ENCODE measurements around the gene SMPD2. TPM values are rescaled to one million over a fixed set of nuclear protein-coding genes. Genes with fewer than 3 reads are reported as not detected.

SMPD2 gene
- total and polyA plus RNA-seq, 2 donors (not counting 3 experiments of a cell fraction or from before 2014, with no cell fraction given) = 6.9 to 10.0 TPM

DNA sequence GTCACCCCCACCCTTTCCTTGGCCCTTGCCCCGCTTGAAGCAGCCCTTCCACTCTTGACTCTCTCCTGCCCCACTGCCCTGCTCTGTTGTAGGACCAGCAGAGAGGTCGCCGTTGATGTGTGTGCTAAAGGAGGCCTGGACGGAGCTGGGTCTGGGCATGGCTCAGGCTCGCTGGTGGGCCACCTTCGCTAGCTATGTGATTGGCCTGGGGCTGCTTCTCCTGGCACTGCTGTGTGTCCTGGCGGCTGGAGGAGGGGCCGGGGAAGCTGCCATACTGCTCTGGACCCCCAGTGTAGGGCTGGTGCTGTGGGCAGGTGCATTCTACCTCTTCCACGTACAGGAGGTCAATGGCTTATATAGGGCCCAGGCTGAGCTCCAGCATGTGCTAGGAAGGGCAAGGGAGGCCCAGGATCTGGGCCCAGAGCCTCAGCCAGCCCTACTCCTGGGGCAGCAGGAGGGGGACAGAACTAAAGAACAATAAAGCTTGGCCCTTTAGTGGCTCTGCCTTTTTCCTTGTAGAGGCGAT is 3.0 kb downstream of the SMPD2 start:
- Histone ChIP-seq H3K9me3 (replicated peaks; ENCODE audit: control insufficient read depth, insufficient read depth, low read length) (no peaks in the 10 kb centered on the region), H3K9me1 (replicated peaks; ENCODE audit: control insufficient read depth, extremely low read depth, insufficient read depth, low read length) (no peaks in the 10 kb centered on the region), H3K27me3 (ENCODE audit: control insufficient read depth in 2 of 2, insufficient read depth in 2 of 2, low read length in 2 of 2) (no peaks in the 10 kb centered on the region), H4K20me1 (replicated peaks; ENCODE audit: control insufficient read depth, extremely low read depth, insufficient read depth, low read length) (no peaks in the 10 kb centered on the region), H3K4me1 (ENCODE audit: control insufficient read depth, extremely low read depth, insufficient read depth, low read length) (peaks cover 3% of the 10 kb centered on the region), H3K27ac (ENCODE audit: insufficient read depth, low read depth, low read length) (no peak overlapping the region), H2AFZ (ENCODE audit: low read depth, low read length) (no peak overlapping the region), H3K79me2 (ENCODE audit: control insufficient read depth, insufficient read depth, low read length) (no peaks in the 10 kb centered on the region), H3K4me3 (replicated peaks in 1 of 3; ENCODE audit: insufficient read depth in 1 of 3, low read depth in 1 of 3, low read length in 3 of 3) (no peak overlapping the region), H3K36me3 (ENCODE audit: control insufficient read depth in 2 of 2, extremely low read depth in 1 of 2, insufficient read depth in 2 of 2, low read length in 2 of 2) (peaks cover 0 to 17% of the 10 kb centered on the region in 2 experiments), H3K4me2 (ENCODE audit: insufficient read depth, low read length) (no peak overlapping the region), H3K9ac (replicated peaks; ENCODE audit: extremely low read depth, insufficient read depth, low read length) (no peak overlapping the region)
- TF ChIP-seq GATA2 (IDR thresholded peaks at IDR 0.05; ENCODE audit: insufficient read depth, insufficient read length, low read depth, low read length) (no peak), FOS (IDR thresholded peaks at IDR 0.05; ENCODE audit: borderline replicate concordance, insufficient read depth, low read length) (no peak), MYC (IDR thresholded peaks at IDR 0.05; ENCODE audit: low read depth, low read length) (no peak), EZH2 (IDR thresholded peaks at IDR 0.05; ENCODE audit: borderline replicate concordance, low read depth, low read length, severe bottlenecking) (no peak), POLR2A (IDR thresholded peaks at IDR 0.05; ENCODE audit: low read depth, low read length) (no peak), JUN (IDR thresholded peaks at IDR 0.05; ENCODE audit: borderline replicate concordance, insufficient read depth, insufficient read length, low read depth) (no peak), POLR2AphosphoS5 (IDR thresholded peaks at IDR 0.05; ENCODE audit: insufficient read depth, low read depth, low read length) (no peak)
- TF ChIP-seq, protein P1, sequence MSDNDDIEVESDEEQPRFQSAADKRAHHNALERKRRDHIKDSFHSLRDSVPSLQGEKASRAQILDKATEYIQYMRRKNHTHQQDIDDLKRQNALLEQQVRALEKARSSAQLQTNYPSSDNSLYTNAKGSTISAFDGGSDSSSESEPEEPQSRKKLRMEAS (IDR thresholded peaks at IDR 0.05; ENCODE audit: insufficient read depth, insufficient read length) = no peak
- TF ChIP-seq, protein P2, sequence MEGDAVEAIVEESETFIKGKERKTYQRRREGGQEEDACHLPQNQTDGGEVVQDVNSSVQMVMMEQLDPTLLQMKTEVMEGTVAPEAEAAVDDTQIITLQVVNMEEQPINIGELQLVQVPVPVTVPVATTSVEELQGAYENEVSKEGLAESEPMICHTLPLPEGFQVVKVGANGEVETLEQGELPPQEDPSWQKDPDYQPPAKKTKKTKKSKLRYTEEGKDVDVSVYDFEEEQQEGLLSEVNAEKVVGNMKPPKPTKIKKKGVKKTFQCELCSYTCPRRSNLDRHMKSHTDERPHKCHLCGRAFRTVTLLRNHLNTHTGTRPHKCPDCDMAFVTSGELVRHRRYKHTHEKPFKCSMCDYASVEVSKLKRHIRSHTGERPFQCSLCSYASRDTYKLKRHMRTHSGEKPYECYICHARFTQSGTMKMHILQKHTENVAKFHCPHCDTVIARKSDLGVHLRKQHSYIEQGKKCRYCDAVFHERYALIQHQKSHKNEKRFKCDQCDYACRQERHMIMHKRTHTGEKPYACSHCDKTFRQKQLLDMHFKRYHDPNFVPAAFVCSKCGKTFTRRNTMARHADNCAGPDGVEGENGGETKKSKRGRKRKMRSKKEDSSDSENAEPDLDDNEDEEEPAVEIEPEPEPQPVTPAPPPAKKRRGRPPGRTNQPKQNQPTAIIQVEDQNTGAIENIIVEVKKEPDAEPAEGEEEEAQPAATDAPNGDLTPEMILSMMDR (IDR thresholded peaks at IDR 0.05; ENCODE audit: extremely low read depth in 1 of 2, insufficient read depth in 1 of 2, low read depth in 1 of 2, low read length in 2 of 2) = no peak
- POLR2A ChIA-PET = no interaction called here
- BruUV-seq (replicated peaks) = no TSS peak
- CTCF ChIA-PET = interaction anchor here (0.6 to 4.3 kb wide), 2 partner anchors 256 to 1978 kb away, joined by 3 to 20 read pairs; no protein-coding TSS in a partner anchor
- no peak for DNase-seq (ENCODE audit: low read depth, low spot score)
- intact Hi-C loops (cut with micrococcal nuclease) = loop anchor here (5.0 kb wide), 1 partner anchor 39 kb away; the partner anchor contains the start of gene ZBTB24
- dilution Hi-C loops (cut with MboI; ENCODE audit: extremely low pct_ligation_motif_present, low sequenced_read_pairs) = no loop called here
- no peak for FAIRE-seq

All from endothelial cell of umbilical vein (primary cell).